A673 (cell line): Measurements from ENCODE around the gene HOXD8.

Experiments
- CTCF ChIP-seq: fragments of 300-800, 200-600 bp; sonication (generic); conservative IDR thresholded peaks from 2 replicates; pipeline ENCODE4 v1.5.1; 2017; ENCODE audit warnings: low read depth, mild to moderate bottlenecking, antibody characterized with exemption, low read length, moderate library complexity, mixed read lengths
- EZH2 ChIP-seq: fragments of 200-600 bp; sonication (generic); IDR thresholded peaks from 2 replicates; pipeline ENCODE4 v1.6.1; 2017; ENCODE audit warnings: borderline replicate concordance, low read depth, mild to moderate bottlenecking, mixed read lengths, antibody characterized with exemption, low read length; ENCODE audit not compliant: poor library complexity, severe bottlenecking

- no peak for TF ChIP-seq CTCF
- no peak for TF ChIP-seq EZH2
These were observed 8.1 kb upstream of the HOXD8 start for GRCh38 chr2:176121190-176122051.
